GM23338 (cell line): ENCODE data around the gene NUPR1.

Experiments
- CREB1 ChIP-seq: fragments of 250-450 bp; sonication (Bioruptor Pico); IDR thresholded peaks from 2 replicates; pipeline ENCODE4 v1.5.0; 2020; ENCODE audit warnings: low read depth, mild to moderate bottlenecking, moderate library complexity
- CTCF ChIP-seq, 2 experiments: fragments of 200-600 bp in 1 of 2; sonication (generic) in 1 of 2; conservative IDR thresholded peaks; 2 replicates each; pipeline versions ENCODE4 v1.5.1 to v1.6.1; 2016 to 2017; ENCODE audit warnings: antibody characterized with exemption in 2 of 2, low read depth in 2 of 2, mild to moderate bottlenecking in 2 of 2, moderate library complexity in 1 of 2
- EZH2 ChIP-seq: fragments of 200-600 bp; sonication (generic); IDR thresholded peaks from one replicate; pipeline ENCODE4 v1.8.0; 2017; ENCODE audit warnings: antibody characterized with exemption, mild to moderate bottlenecking, low read depth; ENCODE audit not compliant: unreplicated experiment
- EZH2phosphoT487 ChIP-seq: fragments of 200-600 bp; sonication (generic); IDR thresholded peaks from one replicate; pipeline ENCODE4 v1.8.1; 2018; ENCODE audit warnings: antibody characterized with exemption; ENCODE audit not compliant: unreplicated experiment
- JUNB ChIP-seq: IDR thresholded peaks from one replicate; pipeline ENCODE4 v1.6.1; 2016; ENCODE audit warnings: antibody characterized with exemption; ENCODE audit not compliant: unreplicated experiment
- NANOG ChIP-seq: IDR thresholded peaks from 2 replicates; pipeline ENCODE4 v1.6.1; 2016; ENCODE audit warnings: antibody characterized with exemption, borderline replicate concordance
- POLR2AphosphoS5 ChIP-seq: IDR thresholded peaks from 2 replicates; pipeline ENCODE4 v1.6.1; 2016; ENCODE audit warnings: antibody characterized with exemption, low read depth
- REST ChIP-seq: IDR thresholded peaks from one replicate; pipeline ENCODE4 v1.6.1; 2018; ENCODE audit warnings: antibody characterized with exemption; ENCODE audit not compliant: unreplicated experiment
- STAT1 ChIP-seq: IDR thresholded peaks from one replicate; pipeline ENCODE4 v1.6.1; 2016; ENCODE audit warnings: antibody characterized with exemption; ENCODE audit not compliant: unreplicated experiment
- ZNF114 ChIP-seq: fragments of 250-450 bp; sonication (Bioruptor Pico); IDR thresholded peaks from 2 replicates; pipeline ENCODE4 v1.5.0; 2020; ENCODE audit warnings: mild to moderate bottlenecking, moderate library complexity
- ZNF331 ChIP-seq: fragments of 250-450 bp; sonication (Bioruptor Pico); IDR thresholded peaks from 2 replicates; pipeline ENCODE4 v1.5.0; 2020; ENCODE audit warnings: low read depth, mild to moderate bottlenecking, moderate library complexity

- TF ChIP-seq POLR2AphosphoS5: no peak
- no peak for TF ChIP-seq CTCF (conservative IDR thresholded peaks at IDR 0.05; ENCODE audit: low read depth in 2 of 2)
- no peak for TF ChIP-seq ZNF331 (CRISPR knock-in tag)
- TF ChIP-seq REST: no peak
- no peak for TF ChIP-seq CREB1 (CRISPR knock-in tag)
- TF ChIP-seq JUNB: no peak
- TF ChIP-seq ZNF114 (CRISPR knock-in tag): no peak
- TF ChIP-seq EZH2: no peak
- TF ChIP-seq EZH2phosphoT487: no peak
- no peak for TF ChIP-seq NANOG
- TF ChIP-seq STAT1: no peak
Observed at GRCh38 chr16:28531777-28532744, 6.7 kb downstream of the NUPR1 start.
